SK-N-SH treated with all-trans-retinoic acid at 6 μM for 48 hours (cell line): ENCODE data around the gene PRKCSH.

ENCODE experiments used
- ATAC-seq: fragments of 200-7000 bp; cut with Tn5 transposase; 3 replicates; pipeline ENCODE4 v1.9.1; 2020; ENCODE audit warnings: mild to moderate bottlenecking, moderate library complexity
- CREB5 ChIP-seq: fragments of 250-450 bp; sonication (Bioruptor Pico); IDR thresholded peaks from 2 replicates; pipeline ENCODE4 v1.5.1; 2020; ENCODE audit warnings: low read depth, mild to moderate bottlenecking, moderate library complexity
- ESRRG ChIP-seq: fragments of 250-450 bp; sonication (Bioruptor Pico); IDR thresholded peaks from 2 replicates; pipeline ENCODE4 v1.6.1; 2021; ENCODE audit warnings: mild to moderate bottlenecking
- ISL1 ChIP-seq: fragments of 250-450 bp; sonication (Bioruptor Pico); IDR thresholded peaks from 2 replicates; pipeline ENCODE4 v2.1.2; 2022; ENCODE audit warnings: mild to moderate bottlenecking, moderate library complexity
- PATZ1 ChIP-seq: fragments of 250-450 bp; sonication (Bioruptor Pico); IDR thresholded peaks from 2 replicates; pipeline ENCODE4 v1.8.0; 2020; ENCODE audit warnings: mild to moderate bottlenecking, moderate library complexity, borderline replicate concordance
- PPARA ChIP-seq: fragments of 250-450 bp; sonication (Bioruptor Pico); IDR thresholded peaks from 2 replicates; pipeline ENCODE4 v1.5.0; 2020; ENCODE audit warnings: mild to moderate bottlenecking, borderline replicate concordance
- RARB ChIP-seq: fragments of 250-450 bp; sonication (Bioruptor Pico); IDR thresholded peaks from 2 replicates; pipeline ENCODE4 v1.8.0; 2021; ENCODE audit warnings: mild to moderate bottlenecking, moderate library complexity
- SNAI2 ChIP-seq: fragments of 250-450 bp; sonication (Bioruptor Pico); IDR thresholded peaks from 2 replicates; pipeline ENCODE4 v1.5.0; 2020; ENCODE audit warnings: mild to moderate bottlenecking, moderate library complexity
- TCF4 ChIP-seq: fragments of 250-450 bp; sonication (Bioruptor Pico); IDR thresholded peaks from 2 replicates; pipeline ENCODE4 v1.8.0; 2021; ENCODE audit warnings: mild to moderate bottlenecking, moderate library complexity, borderline replicate concordance
- TOX ChIP-seq: fragments of 250-450 bp; sonication (Bioruptor Pico); IDR thresholded peaks from 2 replicates; pipeline ENCODE4 v1.8.0; 2021; ENCODE audit warnings: mild to moderate bottlenecking, moderate library complexity, borderline replicate concordance
- ZFP3 ChIP-seq: fragments of 250-450 bp; sonication (Bioruptor Pico); IDR thresholded peaks from 2 replicates; pipeline ENCODE4 v1.5.0; 2020; ENCODE audit warnings: mild to moderate bottlenecking, moderate library complexity
- ZFP30 ChIP-seq: fragments of 450-650 bp; formaldehyde crosslinking; IDR thresholded peaks from 2 replicates; pipeline ENCODE4 v1.5.0; 2022; ENCODE audit warnings: mild to moderate bottlenecking, moderate library complexity
- ZNF565 ChIP-seq: fragments of 450-650 bp; formaldehyde crosslinking; conservative IDR thresholded peaks from 2 replicates; pipeline ENCODE4 v1.5.0; 2020; ENCODE audit warnings: low read depth, mild to moderate bottlenecking, moderate library complexity
- ZNF8 ChIP-seq: fragments of 450-650 bp; formaldehyde crosslinking; IDR thresholded peaks from 2 replicates; pipeline ENCODE4 v1.5.0; 2020; ENCODE audit warnings: mild to moderate bottlenecking, moderate library complexity
- TF ChIP-seq, protein P1 (sequence below): fragments of 250-450 bp; sonication (Bioruptor Pico); IDR thresholded peaks from 2 replicates; pipeline ENCODE4 v1.5.1; 2021; ENCODE audit warnings: mild to moderate bottlenecking, moderate library complexity
- TF ChIP-seq, protein P2 (sequence below): fragments of 250-450 bp; sonication (Bioruptor Pico); IDR thresholded peaks from 2 replicates; pipeline ENCODE4 v1.8.0; 2021; ENCODE audit warnings: low read depth, mild to moderate bottlenecking, moderate library complexity, borderline replicate concordance

PRKCSH gene

DNA sequence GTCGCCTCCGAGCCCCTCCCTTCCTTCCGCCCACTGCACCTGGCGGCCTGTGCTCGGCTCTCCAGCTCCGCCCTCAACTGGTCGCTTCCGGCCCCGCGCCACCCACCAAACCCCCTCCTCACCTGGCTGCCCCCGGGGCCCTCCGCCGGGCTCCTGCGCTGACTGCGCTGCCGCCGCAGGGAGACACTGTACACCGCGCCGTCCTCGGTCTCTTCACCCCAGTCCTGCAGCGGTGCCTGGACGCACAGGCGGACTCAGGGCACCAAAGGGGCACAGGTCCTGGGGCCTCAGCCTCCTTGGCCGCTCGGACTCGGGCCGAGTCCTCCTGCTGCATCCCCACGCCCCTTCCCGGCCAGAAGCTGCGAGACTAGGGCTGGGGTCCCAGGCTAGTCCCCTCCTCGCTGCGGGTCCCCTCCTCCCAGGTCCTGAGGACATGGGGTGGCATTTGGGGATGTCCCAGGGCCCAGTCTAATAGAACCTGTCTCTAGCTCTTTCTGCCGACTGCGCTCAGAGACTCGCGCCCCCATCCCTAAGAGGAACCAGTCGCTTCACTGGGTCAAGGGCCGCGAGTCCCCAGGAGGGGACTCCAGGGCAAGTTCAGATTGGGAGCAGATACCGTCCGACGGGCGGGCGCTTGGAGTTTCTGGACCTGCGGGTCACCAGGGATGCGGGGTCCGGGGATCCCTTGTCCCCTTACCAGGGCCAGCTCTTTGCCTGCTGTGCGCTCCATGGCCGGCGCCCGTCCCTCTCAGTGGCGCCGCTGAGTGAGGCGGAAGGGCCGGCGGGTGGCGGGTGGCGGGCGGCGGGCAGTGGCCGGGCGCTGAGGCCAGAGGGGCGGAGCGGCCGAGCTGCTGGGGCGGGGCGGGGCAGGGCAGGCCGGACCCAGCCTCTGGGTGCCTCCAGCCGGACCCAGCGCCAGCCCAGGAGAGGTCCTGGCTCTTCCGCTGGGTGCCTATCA, 16.6 kb upstream of the PRKCSH start, which contains the start of gene RGL3:
TSS of gene RGL3 (minus strand) at position 766 of the 958 bp plus-strand sequence. CDS start at position 730, 36 bp downstream.
- no peak for TF ChIP-seq ZNF565 (CRISPR knock-in tag)
- TF ChIP-seq, protein P1, sequence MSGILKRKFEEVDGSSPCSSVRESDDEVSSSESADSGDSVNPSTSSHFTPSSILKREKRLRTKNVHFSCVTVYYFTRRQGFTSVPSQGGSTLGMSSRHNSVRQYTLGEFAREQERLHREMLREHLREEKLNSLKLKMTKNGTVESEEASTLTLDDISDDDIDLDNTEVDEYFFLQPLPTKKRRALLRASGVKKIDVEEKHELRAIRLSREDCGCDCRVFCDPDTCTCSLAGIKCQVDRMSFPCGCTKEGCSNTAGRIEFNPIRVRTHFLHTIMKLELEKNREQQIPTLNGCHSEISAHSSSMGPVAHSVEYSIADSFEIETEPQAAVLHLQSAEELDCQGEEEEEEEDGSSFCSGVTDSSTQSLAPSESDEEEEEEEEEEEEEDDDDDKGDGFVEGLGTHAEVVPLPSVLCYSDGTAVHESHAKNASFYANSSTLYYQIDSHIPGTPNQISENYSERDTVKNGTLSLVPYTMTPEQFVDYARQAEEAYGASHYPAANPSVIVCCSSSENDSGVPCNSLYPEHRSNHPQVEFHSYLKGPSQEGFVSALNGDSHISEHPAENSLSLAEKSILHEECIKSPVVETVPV (CRISPR knock-in tag), result no peak
- TF ChIP-seq, protein P2, sequence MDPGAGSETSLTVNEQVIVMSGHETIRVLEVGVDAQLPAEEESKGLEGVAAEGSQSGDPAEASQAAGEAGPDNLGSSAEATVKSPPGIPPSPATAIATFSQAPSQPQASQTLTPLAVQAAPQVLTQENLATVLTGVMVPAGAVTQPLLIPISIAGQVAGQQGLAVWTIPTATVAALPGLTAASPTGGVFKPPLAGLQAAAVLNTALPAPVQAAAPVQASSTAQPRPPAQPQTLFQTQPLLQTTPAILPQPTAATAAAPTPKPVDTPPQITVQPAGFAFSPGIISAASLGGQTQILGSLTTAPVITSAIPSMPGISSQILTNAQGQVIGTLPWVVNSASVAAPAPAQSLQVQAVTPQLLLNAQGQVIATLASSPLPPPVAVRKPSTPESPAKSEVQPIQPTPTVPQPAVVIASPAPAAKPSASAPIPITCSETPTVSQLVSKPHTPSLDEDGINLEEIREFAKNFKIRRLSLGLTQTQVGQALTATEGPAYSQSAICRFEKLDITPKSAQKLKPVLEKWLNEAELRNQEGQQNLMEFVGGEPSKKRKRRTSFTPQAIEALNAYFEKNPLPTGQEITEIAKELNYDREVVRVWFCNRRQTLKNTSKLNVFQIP (CRISPR knock-in tag), result no peak
- ATAC-seq, result peak; percentile 89

DNA sequence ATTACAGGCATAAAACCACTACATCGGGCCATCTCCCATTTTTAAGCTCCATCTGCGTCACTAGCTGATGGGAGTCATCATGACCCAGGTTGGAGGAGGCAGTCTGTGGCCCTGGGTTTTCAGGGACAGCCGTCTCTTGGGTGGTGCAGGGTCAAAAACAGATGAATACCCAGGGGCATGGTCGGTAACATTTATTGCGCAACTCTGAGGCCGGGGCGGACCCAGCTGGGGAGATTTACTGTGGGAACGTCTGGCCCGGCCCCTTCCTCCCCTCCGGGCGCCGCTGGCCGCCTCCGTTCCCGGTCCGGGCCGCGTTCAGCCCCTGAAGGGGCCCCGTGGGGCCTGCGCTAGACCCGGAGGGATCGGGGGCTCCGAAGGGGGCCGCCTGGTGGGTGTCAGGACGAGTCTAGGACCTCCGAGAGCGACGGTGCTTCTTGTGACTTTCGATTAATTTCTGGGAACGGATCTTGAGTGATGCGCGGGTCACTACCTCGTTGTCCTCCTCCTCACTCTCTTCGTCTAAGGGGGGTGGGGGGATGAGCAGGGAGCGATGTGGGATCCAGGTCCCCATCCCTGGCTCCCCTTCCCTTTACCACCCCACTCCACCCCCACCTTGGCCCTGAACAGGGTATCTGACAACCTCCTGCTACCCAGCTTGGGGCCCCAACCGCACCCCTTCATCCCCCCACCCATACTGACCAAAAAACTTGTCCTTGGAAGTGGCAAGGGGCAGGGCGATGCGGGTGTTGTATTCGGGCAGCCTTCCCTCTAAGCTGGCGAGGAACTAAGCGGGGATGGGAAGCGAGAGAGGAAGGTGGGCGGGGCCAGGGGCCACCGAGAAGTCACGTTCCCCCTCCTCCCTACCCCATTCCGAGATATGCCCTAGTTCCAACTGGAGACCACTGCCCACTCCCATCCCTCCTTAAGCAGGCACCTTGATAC, 14.7 kb upstream of the PRKCSH start:
- TF ChIP-seq, protein P2 (CRISPR knock-in tag), result no peak
- TF ChIP-seq ISL1, result no peak
- TF ChIP-seq CREB5 (CRISPR knock-in tag), result no peak
- no peak for ATAC-seq

DNA sequence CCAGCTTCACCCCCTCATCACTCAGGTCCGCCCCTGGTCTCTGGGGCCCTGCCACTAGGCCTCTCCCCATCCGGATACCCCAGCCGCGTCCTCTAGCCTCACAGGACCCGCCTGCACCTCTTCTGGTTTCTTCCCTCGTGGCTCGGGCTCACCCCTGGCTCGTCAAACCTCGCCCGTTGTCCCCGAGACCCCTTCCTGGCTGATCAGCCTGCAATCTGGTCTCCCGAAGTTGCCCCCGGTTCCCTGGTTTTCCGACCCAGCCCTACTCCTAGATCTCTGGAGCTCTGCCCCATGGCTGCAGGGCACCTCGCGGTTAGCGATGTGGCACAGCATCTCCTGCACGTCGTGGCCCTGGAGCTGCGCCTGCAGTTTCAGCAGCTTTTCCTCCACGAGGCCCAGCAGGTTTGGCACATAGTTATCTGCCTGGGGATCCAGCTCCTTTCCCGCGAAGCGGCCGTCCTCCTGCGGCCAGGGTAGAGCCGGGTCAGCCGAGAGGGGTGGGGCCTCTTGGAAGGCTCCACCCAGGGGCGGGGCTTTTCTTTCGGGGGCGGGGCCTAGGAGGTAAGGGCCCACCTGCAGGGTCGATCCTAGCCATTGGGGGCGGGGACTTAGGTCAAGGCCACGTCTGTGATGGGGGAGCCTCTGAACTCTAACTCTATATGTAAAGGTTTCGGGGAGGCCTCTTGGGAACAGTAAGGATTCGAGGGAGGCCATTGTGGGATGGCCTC, 13.9 kb upstream of the PRKCSH start:
- no peak for ATAC-seq

GRCh38 chr19:11422163-11423065, 13.0 kb upstream of the PRKCSH start:
- TF ChIP-seq ESRRG (CRISPR knock-in tag) (no peak), ZFP30 (CRISPR knock-in tag) (no peak)
- TF ChIP-seq, all 23 proteins: peak for 0
- no peak for ATAC-seq

More for the DNA sequence above, 13.9 kb upstream of the PRKCSH start:
- TF ChIP-seq RARB (CRISPR knock-in tag) (no peak), ZNF8 (CRISPR knock-in tag) (no peak)

- TF ChIP-seq ZNF565 (CRISPR knock-in tag), result no peak
- no peak for TF ChIP-seq PATZ1 (CRISPR knock-in tag)
- TF ChIP-seq PPARA (CRISPR knock-in tag), result no peak
- TF ChIP-seq TOX, result no peak
- no peak for TF ChIP-seq ZFP3 (CRISPR knock-in tag)
- TF ChIP-seq SNAI2, result no peak
- TF ChIP-seq TCF4, result no peak
- TF ChIP-seq, protein P2 (CRISPR knock-in tag), result no peak
- ATAC-seq, result no peak
Measured at GRCh38 chr19:11423164-11423790, 12.2 kb upstream of the PRKCSH start.
